ENCODE measurements around the gene KDM2A.
A peak's percentile ranks its signal among the peaks of the same experiment; 100 is the strongest.

KDM2A gene

GRCh38 chr11:67271205-67271540 is 152.1 kb downstream of the KDM2A start:
- DNase-seq: no peak
- H3K4me1 Mint-ChIP-seq: peaks cover 70% of the 10 kb centered on the region
- peak overlapping the region; percentile 80 for H3K4me3 Mint-ChIP-seq
- no peak overlapping the region for H3K27ac Mint-ChIP-seq
- H3K9me3 Mint-ChIP-seq: no peaks in the 10 kb centered on the region
- peaks cover 2% of the 10 kb centered on the region for H3K27me3 Mint-ChIP-seq (ENCODE audit: low read depth, poor library complexity)
- no peak for TF ChIP-seq CTCF (IDR thresholded peaks at IDR 0.05)
- no peaks in the 10 kb centered on the region for H3K36me3 Mint-ChIP-seq (ENCODE audit: low read depth)

- DNase-seq: no peak
- Mint-ChIP-seq H3K4me3 (no peak overlapping the region), H3K27me3 (ENCODE audit: low read depth, poor library complexity) (peaks cover 2% of the 10 kb centered on the region), H3K4me1 (peaks cover 75% of the 10 kb centered on the region), H3K36me3 (ENCODE audit: low read depth) (no peaks in the 10 kb centered on the region), H3K27ac (no peak overlapping the region), H3K9me3 (no peaks in the 10 kb centered on the region)
- no peak for TF ChIP-seq CTCF (IDR thresholded peaks at IDR 0.05)
Measured at GRCh38 chr11:67271541-67272284, 152.7 kb downstream of the KDM2A start.

- Mint-ChIP-seq H3K4me3 (no peak overlapping the region), H3K36me3 (ENCODE audit: low read depth) (no peaks in the 10 kb centered on the region), H3K27me3 (ENCODE audit: low read depth, poor library complexity) (peaks cover 2% of the 10 kb centered on the region), H3K4me1 (peaks cover 78% of the 10 kb centered on the region), H3K9me3 (no peaks in the 10 kb centered on the region), H3K27ac (no peak overlapping the region)
- DNase-seq: no peak
- no peak for TF ChIP-seq CTCF (IDR thresholded peaks at IDR 0.05)
Measured at GRCh38 chr11:67272327-67273259, 153.5 kb downstream of the KDM2A start.

GRCh38 chr11:67273260-67273990 is 154.4 kb downstream of the KDM2A start:
- H3K9me3 Mint-ChIP-seq: no peaks in the 10 kb centered on the region
- H3K27ac Mint-ChIP-seq: no peak overlapping the region
- TF ChIP-seq CTCF (IDR thresholded peaks at IDR 0.05): no peak
- H3K27me3 Mint-ChIP-seq (ENCODE audit: low read depth, poor library complexity): peaks cover 2% of the 10 kb centered on the region
- no peak for DNase-seq
- H3K4me3 Mint-ChIP-seq: no peak overlapping the region
- H3K4me1 Mint-ChIP-seq: peaks cover 73% of the 10 kb centered on the region
- H3K36me3 Mint-ChIP-seq (ENCODE audit: low read depth): no peaks in the 10 kb centered on the region

GRCh38 chr11:67274768-67275605 is 155.9 kb downstream of the KDM2A start:
- Mint-ChIP-seq H3K4me3 (no peak overlapping the region), H3K27ac (no peak overlapping the region), H3K27me3 (ENCODE audit: low read depth, poor library complexity) (peaks cover 2% of the 10 kb centered on the region), H3K36me3 (ENCODE audit: low read depth) (peaks cover 2% of the 10 kb centered on the region), H3K9me3 (no peaks in the 10 kb centered on the region), H3K4me1 (peaks cover 57% of the 10 kb centered on the region)
- no peak for TF ChIP-seq CTCF (IDR thresholded peaks at IDR 0.05)
- peak; percentile 15 for DNase-seq
